Dedifferentiated amniotic fluid mesenchymal stem cell (primary cell): ENCODE data around the gene PICALM.
"Not testable (repeated sequence)": the region's sequence is repeated elsewhere in the genome, so short reads cannot be mapped to it uniquely, and the experiment has no call there.

Experiments used
- DNase-seq: peaks from one replicate; pipeline ENCODE4 v3.0.0-alpha.2; 2016; ENCODE audit errors: extremely low spot score

Gene PICALM

GRCh38 chr11:85939099-85940015, 129.5 kb downstream of the PICALM start:
- no peak for DNase-seq

GRCh38 chr11:85937835-85938234, 131.0 kb downstream of the PICALM start:
- no peak for DNase-seq

GRCh38 chr11:85935751-85936150, 133.1 kb downstream of the PICALM start:
- no peak for DNase-seq

GRCh38 chr11:85934596-85935169, 134.2 kb downstream of the PICALM start:
- no peak for DNase-seq

GRCh38 chr11:85930879-85931366, 138.0 kb downstream of the PICALM start:
- no peak for DNase-seq

GRCh38 chr11:85926653-85927214, 142.2 kb downstream of the PICALM start:
- not testable (repeated sequence) for DNase-seq

GRCh38 chr11:85923455-85923854, 145.4 kb downstream of the PICALM start:
- no peak for DNase-seq

GRCh38 chr11:85922367-85922766, 146.5 kb downstream of the PICALM start:
- no peak for DNase-seq

GRCh38 chr11:85918910-85919794, 149.7 kb downstream of the PICALM start:
- DNase-seq, result no peak

- no peak for DNase-seq
These were observed 154.5 kb downstream of the PICALM start for GRCh38 chr11:85914425-85914824.

- DNase-seq, result no peak
These were observed 155.4 kb downstream of the PICALM start for GRCh38 chr11:85913513-85913912.

- DNase-seq, result no peak
These were observed 156.5 kb downstream of the PICALM start for GRCh38 chr11:85912414-85912813.
